ENCODE results near the gene SMG1. TPM values are rescaled to one million over a fixed set of nuclear protein-coding genes. Genes with fewer than 3 reads are reported as not detected.

SMG1 gene
- total and polyA plus RNA-seq, 10 of the 15 experiments (the other 5 are each of a cell fraction or from before 2014, with no cell fraction given), result 3.9 to 66.7 (median 37.0) TPM

DNA sequence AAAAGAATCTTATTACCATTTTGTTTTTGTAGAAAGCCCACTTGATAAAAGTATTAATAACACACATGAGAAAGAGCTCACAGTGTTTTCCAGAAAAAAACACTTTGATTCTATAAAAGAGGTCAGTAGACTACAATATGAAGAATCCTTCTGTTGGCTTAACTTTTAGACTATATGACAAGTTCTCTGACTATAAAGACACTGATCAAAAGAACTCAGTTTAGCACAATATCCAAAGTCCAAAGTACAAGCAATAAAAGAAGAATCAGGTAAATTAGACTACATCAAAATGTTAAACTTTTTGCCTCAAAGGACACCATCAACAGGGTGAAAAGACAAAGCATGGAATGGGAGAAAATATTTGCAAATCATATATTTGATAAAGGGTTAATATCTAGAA, 11.2 kb upstream of the SMG1 start:
- Histone ChIP-seq H3K27ac (ENCODE audit: control insufficient read depth, insufficient read depth) (no peak overlapping the region), H3K36me3 (ENCODE audit: control insufficient read depth in 2 of 2, insufficient read depth in 2 of 2, low read length in 1 of 2) (no peaks in the 10 kb centered on the region), H3K9ac (ENCODE audit: control insufficient read depth, insufficient read depth, low read length) (no peak overlapping the region), H3K9me3 (replicated peaks; ENCODE audit: control insufficient read depth, insufficient read depth, low read length) (no peaks in the 10 kb centered on the region; the same call in 2 of the 3 replicates), H2AFZ (ENCODE audit: control insufficient read depth, low read depth, low read length) (no peak overlapping the region), H3K4me2 (ENCODE audit: control insufficient read depth, insufficient read depth) (no peak overlapping the region), H3K79me2 (ENCODE audit: control insufficient read depth, insufficient read depth, low read length) (no peaks in the 10 kb centered on the region), H4K20me1 (ENCODE audit: control insufficient read depth, insufficient read depth) (no peaks in the 10 kb centered on the region), H3K27me3 (replicated peaks in 1 of 2; ENCODE audit: control insufficient read depth in 2 of 2, insufficient read depth in 2 of 2, low read length in 1 of 2) (no peaks in the 10 kb centered on the region), H3K4me1 (ENCODE audit: control insufficient read depth, insufficient read depth, low read length) (no peaks in the 10 kb centered on the region), H3K4me3 (no peak overlapping the region)
- BruUV-seq (replicated peaks), result no TSS peak
- DNase-seq (ENCODE audit: low read depth, low spot score), result no peak
- ChIA-PET SMC1A (ENCODE audit: uncharacterized antibody, unreplicated experiment) (interaction anchor here (0.7 kb wide), 1 partner anchor 27 kb away, joined by 3 read pairs; no protein-coding TSS in a partner anchor), CTCF (interaction anchor here (0.7 to 1.1 kb wide), 3 partner anchors 8 to 135 kb away, joined by 3 read pairs; no protein-coding TSS in a partner anchor), RAD21 (ENCODE audit: unreplicated experiment) (interaction anchor here (1.2 kb wide), 1 partner anchor 136 kb away, joined by 4 read pairs; the partner anchor contains the start of gene ARL6IP1), POLR2A (interaction anchor here (0.7 kb wide), 1 partner anchor 130 kb away, joined by 3 read pairs; the partner anchor contains the start of gene COQ7)
- intact Hi-C loops (cut with micrococcal nuclease; ENCODE audit: unreplicated experiment) (no loop called here), in situ Hi-C loops (cut with MboI) (no loop called here)
- no peak for ATAC-seq
- no peak for FAIRE-seq
- TF ChIP-seq TAF1 (IDR thresholded peaks at IDR 0.05; ENCODE audit: borderline replicate concordance, low read depth, low read length) (no peak), NRF1 (conservative IDR thresholded peaks at IDR 0.05; ENCODE audit: low read depth, low read length) (no peak), LARP7 (IDR thresholded peaks at IDR 0.05) (no peak), SRF (IDR thresholded peaks at IDR 0.05; ENCODE audit: low read depth in 2 of 2, low read length in 2 of 2) (no peak), HDAC6 (IDR thresholded peaks at IDR 0.05; ENCODE audit: unreplicated experiment) (no peak), ETV6 (conservative IDR thresholded peaks at IDR 0.05 in 1 of 2, IDR thresholded peaks at IDR 0.05 in 1 of 2; ENCODE audit: borderline replicate concordance in 1 of 2, low read depth in 1 of 2) (no peak), ASH2L (IDR thresholded peaks at IDR 0.05; ENCODE audit: borderline replicate concordance, low read depth) (no peak), NFYA (IDR thresholded peaks at IDR 0.05; ENCODE audit: borderline replicate concordance, low read depth, low read length) (no peak), CHD4 (IDR thresholded peaks at IDR 0.05) (no peak), HDAC2 (IDR thresholded peaks at IDR 0.05) (no peak), CEBPB (IDR thresholded peaks at IDR 0.05; ENCODE audit: borderline replicate concordance in 1 of 2, low read depth in 2 of 2, low read length in 2 of 2) (no peak)
- TF ChIP-seq, protein P1, sequence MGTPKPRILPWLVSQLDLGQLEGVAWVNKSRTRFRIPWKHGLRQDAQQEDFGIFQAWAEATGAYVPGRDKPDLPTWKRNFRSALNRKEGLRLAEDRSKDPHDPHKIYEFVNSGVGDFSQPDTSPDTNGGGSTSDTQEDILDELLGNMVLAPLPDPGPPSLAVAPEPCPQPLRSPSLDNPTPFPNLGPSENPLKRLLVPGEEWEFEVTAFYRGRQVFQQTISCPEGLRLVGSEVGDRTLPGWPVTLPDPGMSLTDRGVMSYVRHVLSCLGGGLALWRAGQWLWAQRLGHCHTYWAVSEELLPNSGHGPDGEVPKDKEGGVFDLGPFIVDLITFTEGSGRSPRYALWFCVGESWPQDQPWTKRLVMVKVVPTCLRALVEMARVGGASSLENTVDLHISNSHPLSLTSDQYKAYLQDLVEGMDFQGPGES (IDR thresholded peaks at IDR 0.05), result no peak
- TF ChIP-seq, protein P2, sequence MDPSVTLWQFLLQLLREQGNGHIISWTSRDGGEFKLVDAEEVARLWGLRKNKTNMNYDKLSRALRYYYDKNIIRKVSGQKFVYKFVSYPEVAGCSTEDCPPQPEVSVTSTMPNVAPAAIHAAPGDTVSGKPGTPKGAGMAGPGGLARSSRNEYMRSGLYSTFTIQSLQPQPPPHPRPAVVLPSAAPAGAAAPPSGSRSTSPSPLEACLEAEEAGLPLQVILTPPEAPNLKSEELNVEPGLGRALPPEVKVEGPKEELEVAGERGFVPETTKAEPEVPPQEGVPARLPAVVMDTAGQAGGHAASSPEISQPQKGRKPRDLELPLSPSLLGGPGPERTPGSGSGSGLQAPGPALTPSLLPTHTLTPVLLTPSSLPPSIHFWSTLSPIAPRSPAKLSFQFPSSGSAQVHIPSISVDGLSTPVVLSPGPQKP (IDR thresholded peaks at IDR 0.05; ENCODE audit: low read depth, low read length), result no peak
- TF ChIP-seq, protein P3, sequence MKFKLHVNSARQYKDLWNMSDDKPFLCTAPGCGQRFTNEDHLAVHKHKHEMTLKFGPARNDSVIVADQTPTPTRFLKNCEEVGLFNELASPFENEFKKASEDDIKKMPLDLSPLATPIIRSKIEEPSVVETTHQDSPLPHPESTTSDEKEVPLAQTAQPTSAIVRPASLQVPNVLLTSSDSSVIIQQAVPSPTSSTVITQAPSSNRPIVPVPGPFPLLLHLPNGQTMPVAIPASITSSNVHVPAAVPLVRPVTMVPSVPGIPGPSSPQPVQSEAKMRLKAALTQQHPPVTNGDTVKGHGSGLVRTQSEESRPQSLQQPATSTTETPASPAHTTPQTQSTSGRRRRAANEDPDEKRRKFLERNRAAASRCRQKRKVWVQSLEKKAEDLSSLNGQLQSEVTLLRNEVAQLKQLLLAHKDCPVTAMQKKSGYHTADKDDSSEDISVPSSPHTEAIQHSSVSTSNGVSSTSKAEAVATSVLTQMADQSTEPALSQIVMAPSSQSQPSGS (IDR thresholded peaks at IDR 0.05; ENCODE audit: low read length), result no peak
- TF ChIP-seq, protein P4, sequence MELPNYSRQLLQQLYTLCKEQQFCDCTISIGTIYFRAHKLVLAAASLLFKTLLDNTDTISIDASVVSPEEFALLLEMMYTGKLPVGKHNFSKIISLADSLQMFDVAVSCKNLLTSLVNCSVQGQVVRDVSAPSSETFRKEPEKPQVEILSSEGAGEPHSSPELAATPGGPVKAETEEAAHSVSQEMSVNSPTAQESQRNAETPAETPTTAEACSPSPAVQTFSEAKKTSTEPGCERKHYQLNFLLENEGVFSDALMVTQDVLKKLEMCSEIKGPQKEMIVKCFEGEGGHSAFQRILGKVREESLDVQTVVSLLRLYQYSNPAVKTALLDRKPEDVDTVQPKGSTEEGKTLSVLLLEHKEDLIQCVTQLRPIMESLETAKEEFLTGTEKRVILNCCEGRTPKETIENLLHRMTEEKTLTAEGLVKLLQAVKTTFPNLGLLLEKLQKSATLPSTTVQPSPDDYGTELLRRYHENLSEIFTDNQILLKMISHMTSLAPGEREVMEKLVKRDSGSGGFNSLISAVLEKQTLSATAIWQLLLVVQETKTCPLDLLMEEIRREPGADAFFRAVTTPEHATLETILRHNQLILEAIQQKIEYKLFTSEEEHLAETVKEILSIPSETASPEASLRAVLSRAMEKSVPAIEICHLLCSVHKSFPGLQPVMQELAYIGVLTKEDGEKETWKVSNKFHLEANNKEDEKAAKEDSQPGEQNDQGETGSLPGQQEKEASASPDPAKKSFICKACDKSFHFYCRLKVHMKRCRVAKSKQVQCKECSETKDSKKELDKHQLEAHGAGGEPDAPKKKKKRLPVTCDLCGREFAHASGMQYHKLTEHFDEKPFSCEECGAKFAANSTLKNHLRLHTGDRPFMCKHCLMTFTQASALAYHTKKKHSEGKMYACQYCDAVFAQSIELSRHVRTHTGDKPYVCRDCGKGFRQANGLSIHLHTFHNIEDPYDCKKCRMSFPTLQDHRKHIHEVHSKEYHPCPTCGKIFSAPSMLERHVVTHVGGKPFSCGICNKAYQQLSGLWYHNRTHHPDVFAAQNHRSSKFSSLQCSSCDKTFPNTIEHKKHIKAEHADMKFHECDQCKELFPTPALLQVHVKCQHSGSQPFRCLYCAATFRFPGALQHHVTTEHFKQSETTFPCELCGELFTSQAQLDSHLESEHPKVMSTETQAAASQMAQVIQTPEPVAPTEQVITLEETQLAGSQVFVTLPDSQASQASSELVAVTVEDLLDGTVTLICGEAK (IDR thresholded peaks at IDR 0.05; ENCODE audit: borderline replicate concordance), result no peak

Data from GM12878 (cell line).